Hepatocyte (in vitro differentiated cells): ENCODE data around the gene SCT.

Source experiments
- CTCF ChIP-seq: fragments of 200-600 bp; sonication (generic); IDR thresholded peaks from 2 replicates; pipeline ENCODE4 v1.5.1; 2016; ENCODE audit warnings: antibody characterized with exemption, mild to moderate bottlenecking; ENCODE audit not compliant: poor library complexity
- EZH2 ChIP-seq: fragments of 200-600 bp; sonication (generic); IDR thresholded peaks from 2 replicates; pipeline ENCODE4 v1.6.1; 2016; ENCODE audit warnings: antibody characterized with exemption, mild to moderate bottlenecking, borderline replicate concordance

DNA sequence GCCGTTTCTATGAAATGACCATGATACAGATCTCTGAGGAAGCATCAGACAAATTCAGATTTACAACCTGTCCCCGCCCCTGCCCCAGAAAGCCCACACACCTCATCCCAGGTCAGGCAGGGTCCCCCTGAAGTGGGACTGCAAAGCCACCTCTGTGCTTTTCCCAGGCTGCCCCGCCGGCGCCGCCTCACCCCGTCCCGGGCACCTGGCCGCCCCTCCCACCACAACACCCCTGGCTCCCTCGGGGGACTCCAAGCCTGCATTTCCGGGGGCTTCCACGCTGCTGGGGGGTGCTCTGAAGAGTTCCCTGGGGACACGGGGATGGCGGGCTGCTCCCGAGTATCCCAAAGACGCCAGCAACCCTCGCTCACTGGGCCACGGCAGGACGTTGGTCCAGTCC lies 33.3 kb upstream of the SCT start:
- TF ChIP-seq EZH2: no peak
- no peak for TF ChIP-seq CTCF
